PFSK-1 (cell line): ENCODE measurements around the gene JPT1.

ENCODE experiments used
- POLR2AphosphoS5 ChIP-seq: IDR thresholded peaks from 2 replicates; pipeline ENCODE4 v1.6.1; 2012; ENCODE audit warnings: low read depth, mild to moderate bottlenecking, control low read depth, low read length, moderate library complexity
- REST ChIP-seq, 2 experiments: IDR thresholded peaks; 2 replicates each; pipeline versions ENCODE4 v1.6.1 to v1.8.0; 2011 to 2012; ENCODE audit warnings: low read depth in 2 of 2, low read length in 2 of 2, control low read depth in 1 of 2, inconsistent platforms in 1 of 2, mild to moderate bottlenecking in 1 of 2, moderate library complexity in 1 of 2; ENCODE audit not compliant: insufficient read depth in 1 of 2
- TAF1 ChIP-seq: IDR thresholded peaks from 2 replicates; pipeline ENCODE4 v1.6.1; 2012; ENCODE audit warnings: low read length, control low read depth, borderline replicate concordance; ENCODE audit not compliant: insufficient read depth

DNA sequence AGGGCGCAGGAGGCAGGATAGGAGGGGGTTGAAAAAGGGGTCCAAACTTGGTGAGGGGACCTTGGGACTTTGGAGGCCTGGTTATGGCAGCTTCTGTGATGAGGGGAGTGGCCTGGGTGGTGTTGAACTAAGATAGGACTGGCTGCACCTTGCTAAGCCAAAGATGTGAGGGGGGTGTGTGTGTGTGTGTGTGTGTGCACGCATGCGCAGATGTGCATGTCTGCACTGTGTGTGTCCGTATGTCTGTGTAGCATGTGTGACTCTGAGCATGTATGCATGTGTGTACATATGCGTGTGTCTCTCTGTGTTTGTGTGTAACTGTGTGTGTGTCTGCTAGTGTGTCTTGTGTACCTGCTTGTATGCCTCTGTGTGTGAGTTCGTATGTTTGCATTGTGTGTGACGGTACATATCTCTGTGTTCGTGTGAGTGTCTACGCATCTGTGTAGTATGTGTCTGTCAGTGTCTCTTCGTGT lies 62.4 kb downstream of the JPT1 start:
- TF ChIP-seq TAF1: no peak
- no peak for TF ChIP-seq POLR2AphosphoS5
- TF ChIP-seq REST (IDR thresholded peaks at IDR 0.05; ENCODE audit: insufficient read depth in 1 of 2, low read depth in 2 of 2, low read length in 2 of 2): no peak
